ENCODE data around the gene KIF18A. TPM values are rescaled to one million over a fixed set of nuclear protein-coding genes. Genes with fewer than 3 reads are reported as not detected.

Gene KIF18A
- total RNA-seq, 2 donors from 2014 or later: 17.7 to 24.4 TPM

GRCh38 chr11:28054821-28055220, 53.1 kb downstream of the KIF18A start:
- 100% methylated on average over 2 of the region's 2 CpGs; no CpG with 5 or more reads in 1 of the 2 experiments for WGBS, 2 experiments (ENCODE audit: insufficient coverage in 1 of 2, insufficient read length in 1 of 2)
- peaks cover 15% of the 10 kb centered on the region for H3K36me3 Mint-ChIP-seq (ENCODE audit: low read depth)
- H3K4me1 Mint-ChIP-seq: no peaks in the 10 kb centered on the region
- Histone ChIP-seq H3K27me3 (ENCODE audit: control insufficient read depth, insufficient read depth, low read length, poor library complexity, severe bottlenecking) (no peaks in the 10 kb centered on the region), H3K36me3 (ENCODE audit: control insufficient read depth, insufficient read depth, low read length) (peaks cover 27% of the 10 kb centered on the region), H3K9ac (ENCODE audit: extremely low read depth, low read length, poor library complexity, severe bottlenecking) (no peak overlapping the region), H3K27ac (ENCODE audit: low read depth, low read length) (no peak overlapping the region), H3K4me3 (ENCODE audit: low read length) (no peak overlapping the region), H3K9me3 (ENCODE audit: control insufficient read depth, low read length) (no peaks in the 10 kb centered on the region), H3K4me1 (ENCODE audit: control insufficient read depth, insufficient read depth, low read length) (no peaks in the 10 kb centered on the region)
- TF ChIP-seq, protein P1, sequence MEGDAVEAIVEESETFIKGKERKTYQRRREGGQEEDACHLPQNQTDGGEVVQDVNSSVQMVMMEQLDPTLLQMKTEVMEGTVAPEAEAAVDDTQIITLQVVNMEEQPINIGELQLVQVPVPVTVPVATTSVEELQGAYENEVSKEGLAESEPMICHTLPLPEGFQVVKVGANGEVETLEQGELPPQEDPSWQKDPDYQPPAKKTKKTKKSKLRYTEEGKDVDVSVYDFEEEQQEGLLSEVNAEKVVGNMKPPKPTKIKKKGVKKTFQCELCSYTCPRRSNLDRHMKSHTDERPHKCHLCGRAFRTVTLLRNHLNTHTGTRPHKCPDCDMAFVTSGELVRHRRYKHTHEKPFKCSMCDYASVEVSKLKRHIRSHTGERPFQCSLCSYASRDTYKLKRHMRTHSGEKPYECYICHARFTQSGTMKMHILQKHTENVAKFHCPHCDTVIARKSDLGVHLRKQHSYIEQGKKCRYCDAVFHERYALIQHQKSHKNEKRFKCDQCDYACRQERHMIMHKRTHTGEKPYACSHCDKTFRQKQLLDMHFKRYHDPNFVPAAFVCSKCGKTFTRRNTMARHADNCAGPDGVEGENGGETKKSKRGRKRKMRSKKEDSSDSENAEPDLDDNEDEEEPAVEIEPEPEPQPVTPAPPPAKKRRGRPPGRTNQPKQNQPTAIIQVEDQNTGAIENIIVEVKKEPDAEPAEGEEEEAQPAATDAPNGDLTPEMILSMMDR (conservative IDR thresholded peaks at IDR 0.05): no peak
- H3K27ac Mint-ChIP-seq: no peak overlapping the region
- no peak overlapping the region for H3K4me3 Mint-ChIP-seq
- no peaks in the 10 kb centered on the region for H3K27me3 Mint-ChIP-seq (ENCODE audit: insufficient read depth)
- no peaks in the 10 kb centered on the region for H3K9me3 Mint-ChIP-seq
- no peak for DNase-seq

DNA sequence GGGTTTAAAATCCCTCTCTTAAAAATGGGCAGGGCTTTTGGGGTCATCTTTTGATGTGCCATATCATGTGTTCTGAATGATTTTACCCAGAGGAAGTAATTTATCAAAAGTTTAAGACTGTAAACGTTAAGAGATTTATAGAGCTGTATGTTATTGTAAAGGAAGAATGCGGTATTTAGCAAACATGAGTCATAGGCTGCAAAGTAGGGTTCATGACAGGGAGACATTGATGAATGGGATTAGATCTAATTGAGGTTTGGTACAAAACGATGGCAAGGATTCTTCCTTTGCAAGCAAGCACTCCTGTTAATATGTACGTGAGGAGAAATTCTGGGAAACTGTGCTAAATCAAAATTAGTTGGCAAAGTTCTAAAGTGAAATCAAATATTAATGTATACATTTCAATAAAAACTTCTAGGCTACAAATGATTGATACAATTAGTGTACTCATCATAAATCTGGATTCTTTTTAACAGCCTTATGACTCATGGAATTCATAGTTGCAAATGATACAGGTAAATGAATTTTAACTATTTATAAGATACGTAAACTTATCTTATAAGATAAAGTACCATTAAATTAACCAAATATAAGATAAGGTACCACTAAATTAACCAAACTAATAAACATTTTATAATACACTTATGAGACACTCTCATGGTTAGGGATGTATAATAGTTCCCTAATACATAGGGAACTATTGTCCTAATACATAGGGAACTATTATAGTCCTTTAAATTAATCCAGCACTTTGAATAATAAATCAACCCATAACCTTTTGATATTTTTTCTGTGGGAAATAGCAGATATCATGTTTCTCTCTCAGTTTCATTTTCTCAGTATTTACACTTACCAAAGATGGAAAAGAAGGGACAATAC, 58.4 kb downstream of the KIF18A start:
- no peaks in the 10 kb centered on the region for H3K27me3 ChIP-seq (ENCODE audit: control insufficient read depth, insufficient read depth, low read length, poor library complexity, severe bottlenecking)
- H3K4me3 Mint-ChIP-seq: no peak overlapping the region
- H3K9me3 ChIP-seq (ENCODE audit: control insufficient read depth, low read length): no peaks in the 10 kb centered on the region
- TF ChIP-seq, protein P1 (conservative IDR thresholded peaks at IDR 0.05): no peak
- no peaks in the 10 kb centered on the region for H3K4me1 ChIP-seq (ENCODE audit: control insufficient read depth, insufficient read depth, low read length)
- peaks cover 5% of the 10 kb centered on the region for H3K4me1 Mint-ChIP-seq
- no peaks in the 10 kb centered on the region for H3K9me3 Mint-ChIP-seq
- H3K9ac ChIP-seq (ENCODE audit: extremely low read depth, low read length, poor library complexity, severe bottlenecking): no peak overlapping the region
- no peak overlapping the region for H3K4me3 ChIP-seq (ENCODE audit: low read length)
- H3K36me3 Mint-ChIP-seq (ENCODE audit: low read depth): no peaks in the 10 kb centered on the region
- no peak overlapping the region for H3K27ac ChIP-seq (ENCODE audit: low read depth, low read length)
- H3K27me3 Mint-ChIP-seq (ENCODE audit: insufficient read depth): no peaks in the 10 kb centered on the region
- no peak for DNase-seq
- no peak overlapping the region for H3K27ac Mint-ChIP-seq
- WGBS, 2 experiments (ENCODE audit: insufficient coverage in 1 of 2, insufficient read length in 1 of 2): 71 to 93% methylated on average over 2 to 4 of the region's 5 CpGs
- H3K36me3 ChIP-seq (ENCODE audit: control insufficient read depth, insufficient read depth, low read length): peaks cover 1% of the 10 kb centered on the region

DNA sequence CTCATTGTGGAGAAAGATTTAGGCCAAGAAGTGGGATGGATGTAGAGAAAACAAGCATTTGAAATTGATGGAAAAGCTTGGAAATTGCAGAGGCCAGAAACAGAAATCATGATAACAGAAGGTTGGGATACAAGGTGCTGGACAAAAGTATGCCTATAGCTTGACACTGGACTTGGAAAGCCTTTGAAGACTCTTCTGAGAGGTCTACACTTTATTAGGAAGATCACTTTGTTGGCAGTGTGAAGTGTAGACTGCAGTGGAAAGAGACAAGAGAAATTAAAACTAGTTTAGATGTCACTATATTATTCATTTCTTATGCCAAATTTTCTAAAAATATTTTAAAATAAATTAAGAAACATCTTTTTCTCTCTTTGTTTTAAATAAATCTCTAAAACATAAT, 59.1 kb downstream of the KIF18A start:
- Histone ChIP-seq H3K4me3 (ENCODE audit: low read length) (no peak overlapping the region), H3K27me3 (ENCODE audit: control insufficient read depth, insufficient read depth, low read length, poor library complexity, severe bottlenecking) (no peaks in the 10 kb centered on the region), H3K9me3 (ENCODE audit: control insufficient read depth, low read length) (no peaks in the 10 kb centered on the region), H3K36me3 (ENCODE audit: control insufficient read depth, insufficient read depth, low read length) (no peaks in the 10 kb centered on the region), H3K4me1 (ENCODE audit: control insufficient read depth, insufficient read depth, low read length) (no peaks in the 10 kb centered on the region), H3K27ac (ENCODE audit: low read depth, low read length) (no peak overlapping the region), H3K9ac (ENCODE audit: extremely low read depth, low read length, poor library complexity, severe bottlenecking) (no peak overlapping the region)
- no peak for DNase-seq
- TF ChIP-seq, protein P1 (conservative IDR thresholded peaks at IDR 0.05): no peak
- H3K27me3 Mint-ChIP-seq (ENCODE audit: insufficient read depth): no peaks in the 10 kb centered on the region
- no peaks in the 10 kb centered on the region for H3K9me3 Mint-ChIP-seq
- H3K36me3 Mint-ChIP-seq (ENCODE audit: low read depth): no peaks in the 10 kb centered on the region
- peaks cover 5% of the 10 kb centered on the region for H3K4me1 Mint-ChIP-seq
- no peak overlapping the region for H3K4me3 Mint-ChIP-seq
- no peak overlapping the region for H3K27ac Mint-ChIP-seq
